Endothelial cell of umbilical vein (primary cell): ENCODE measurements around the gene EYS. TPM values are rescaled to one million over a fixed set of nuclear protein-coding genes. Genes with fewer than 3 reads are reported as not detected.

Experiments used
- BruUV-seq: library from RNA; stranded (reverse); fragments of 400-500 nt; replicated peaks from 2 replicates; lab custom pipeline; 2021; lab: Mats Ljungman, UMichigan
- CTCF ChIA-PET: fragments of 300-600, 350-600 bp; sonication (Branson Sonifier 250); formaldehyde crosslinking; loops from one replicate; lab custom pipeline; 2021; ENCODE audit warnings: antibody characterized with exemption, inconsistent platforms; lab: Charles Lee
- POLR2A ChIA-PET: fragments of 300-600, 350-600 bp; sonication (Branson Sonifier 250); formaldehyde crosslinking; loops from one replicate; lab custom pipeline; 2021; ENCODE audit warnings: antibody characterized with exemption, inconsistent platforms; lab: Charles Lee
- DNase-seq: peaks from one replicate; pipeline ENCODE4 v3.0.0-alpha.2; 2011; ENCODE audit warnings: low read depth, low spot score
- FAIRE-seq: peaks from 2 replicates; lab custom pipeline; 2011; peaks lifted over from hg19 to GRCh38; lab: Jason Lieb, UNC
- H2AFZ ChIP-seq: 2 replicates; pipeline ENCODE4 v1.6.0; 2012; ENCODE audit warnings: low read depth, low read length, control low read depth, inconsistent platforms
- H3K27ac ChIP-seq: 2 replicates; pipeline ENCODE4 v1.5.1; 2011; ENCODE audit warnings: low read depth, mild to moderate bottlenecking, control low read depth, low read length, moderate library complexity; ENCODE audit not compliant: insufficient read depth
- H3K27me3 ChIP-seq, 2 experiments: 2 replicates each; pipeline versions ENCODE4 v1.6.0 to v1.6.1; 2011; ENCODE audit warnings: low read length in 2 of 2, mixed read lengths in 1 of 2; ENCODE audit not compliant: control insufficient read depth in 2 of 2, insufficient read depth in 2 of 2
- H3K36me3 ChIP-seq, 2 experiments: 2 replicates in 1 of 2; 3 replicates in 1 of 2; pipeline ENCODE4 v1.5.1; 2011; ENCODE audit warnings: low read length in 2 of 2, mild to moderate bottlenecking in 1 of 2, moderate library complexity in 1 of 2; ENCODE audit not compliant: control insufficient read depth in 2 of 2, insufficient read depth in 2 of 2; ENCODE audit errors: extremely low read depth in 1 of 2
- H3K4me1 ChIP-seq: 3 replicates; pipeline ENCODE4 v1.5.1; 2011; ENCODE audit warnings: mild to moderate bottlenecking, low read length; ENCODE audit not compliant: control insufficient read depth, insufficient read depth; ENCODE audit errors: extremely low read depth
- H3K4me2 ChIP-seq: 2 replicates; pipeline ENCODE4 v1.6.1; 2011; ENCODE audit warnings: low read length, control low read depth, mixed read lengths; ENCODE audit not compliant: insufficient read depth
- H3K4me3 ChIP-seq, 3 experiments: fragments of 200-600 bp in 1 of 3; sonication (generic), shearing (Covaris generic) in 1 of 3; replicated peaks in 1 of 3; 2 replicates each; pipeline ENCODE4 v1.5.1; 2011 to 2016; ENCODE audit warnings: control low read depth in 3 of 3, low read length in 3 of 3, mild to moderate bottlenecking in 2 of 3, inconsistent platforms in 1 of 3, low read depth in 1 of 3, moderate library complexity in 1 of 3; ENCODE audit not compliant: insufficient read depth in 1 of 3
- H3K79me2 ChIP-seq: 2 replicates; pipeline ENCODE4 v1.6.0; 2012; ENCODE audit warnings: low read length, inconsistent platforms; ENCODE audit not compliant: control insufficient read depth, insufficient read depth
- H3K9ac ChIP-seq: replicated peaks from 2 replicates; pipeline ENCODE3; 2011; ENCODE audit warnings: low read length, control low read depth; ENCODE audit not compliant: insufficient read depth; ENCODE audit errors: extremely low read depth
- H3K9me1 ChIP-seq: replicated peaks from 3 replicates; pipeline ENCODE4 v1.6.0; 2011; ENCODE audit warnings: mild to moderate bottlenecking, low read length; ENCODE audit not compliant: control insufficient read depth, insufficient read depth; ENCODE audit errors: extremely low read depth
- H3K9me3 ChIP-seq: replicated peaks from 2 replicates; pipeline ENCODE4 v1.5.1; 2012; ENCODE audit warnings: low read length, inconsistent platforms; ENCODE audit not compliant: control insufficient read depth, insufficient read depth
- H4K20me1 ChIP-seq: replicated peaks from 2 replicates; pipeline ENCODE3; 2011; ENCODE audit warnings: mild to moderate bottlenecking, low read length; ENCODE audit not compliant: control insufficient read depth, insufficient read depth; ENCODE audit errors: extremely low read depth
- EZH2 ChIP-seq: IDR thresholded peaks from 2 replicates; pipeline ENCODE4 v1.6.1; 2012; ENCODE audit warnings: borderline replicate concordance, low read depth, mild to moderate bottlenecking, moderate library complexity, low read length, inconsistent platforms; ENCODE audit not compliant: severe bottlenecking
- FOS ChIP-seq: IDR thresholded peaks from 2 replicates; pipeline ENCODE4 v1.6.1; 2011; ENCODE audit warnings: mild to moderate bottlenecking, low read length, moderate library complexity, borderline replicate concordance; ENCODE audit not compliant: insufficient read depth
- GATA2 ChIP-seq: IDR thresholded peaks from 2 replicates; pipeline ENCODE4 v1.7.0; 2011; ENCODE audit warnings: low read depth, mild to moderate bottlenecking, moderate library complexity, mixed read lengths, low read length; ENCODE audit not compliant: insufficient read length, insufficient read depth
- JUN ChIP-seq: IDR thresholded peaks from 2 replicates; pipeline ENCODE4 v1.6.1; 2011; ENCODE audit warnings: borderline replicate concordance, low read depth; ENCODE audit not compliant: insufficient read length, insufficient read depth
- MYC ChIP-seq: IDR thresholded peaks from one replicate; pipeline ENCODE4 v1.6.1; 2011; ENCODE audit warnings: mild to moderate bottlenecking, low read depth, low read length
- POLR2A ChIP-seq: IDR thresholded peaks from 2 replicates; pipeline ENCODE4 v1.6.1; 2012; ENCODE audit warnings: low read depth, mild to moderate bottlenecking, control low read depth, low read length
- POLR2AphosphoS5 ChIP-seq: IDR thresholded peaks from 2 replicates; pipeline ENCODE4 v1.6.1; 2012; ENCODE audit warnings: low read depth, mild to moderate bottlenecking, control low read depth, low read length, moderate library complexity; ENCODE audit not compliant: insufficient read depth
- dilution Hi-C: fragments of 300-500 bp; cut with MboI; formaldehyde crosslinking; loops from one replicate; pipeline ENCODE4 v1.15.0; 2019; ENCODE audit warnings: low sequenced_read_pairs; ENCODE audit not compliant: extremely low pct_ligation_motif_present
- intact Hi-C: fragments of 100-400 bp; cut with micrococcal nuclease; formaldehyde crosslinking; loops from one replicate; pipeline ENCODE4 v1.10.0; 2022
- polyA plus RNA-seq, 4 experiments: library from polyadenylated mRNA; depleted of rRNA in 3 of 4; stranded (reverse) in 3 of 4; unstranded in 1 of 4; fragments of >200 nt; gene quantifications; 2 replicates each; pipeline versions ENCODE4 v1.2.1 to v1.2.3, GENCODE V29; 2011 to 2012; ENCODE audit warnings: missing spikeins in 1 of 4
- total RNA-seq: library from RNA; stranded (reverse); gene quantifications from 2 replicates; pipeline ENCODE4 v1.2.3, GENCODE V29; 2021
- TF ChIP-seq, protein P1 (sequence below), 2 donors: IDR thresholded peaks; 1 replicate in 1 of 2; 2 replicates in 1 of 2; pipeline ENCODE4 v1.5.1; 2011; ENCODE audit warnings: low read length in 2 of 2, mild to moderate bottlenecking in 2 of 2, moderate library complexity in 2 of 2, control low read depth in 1 of 2, inconsistent platforms in 1 of 2, low read depth in 1 of 2; ENCODE audit not compliant: insufficient read depth in 1 of 2; ENCODE audit errors: extremely low read depth in 1 of 2
- TF ChIP-seq, protein P2 (sequence below): IDR thresholded peaks from 2 replicates; pipeline ENCODE4 v1.6.1; 2011; ENCODE audit not compliant: insufficient read depth, insufficient read length

EYS gene
- total and polyA plus RNA-seq, 2 donors (not counting 3 experiments of a cell fraction or from before 2014, with no cell fraction given), result 0.01 to 0.27 TPM

DNA sequence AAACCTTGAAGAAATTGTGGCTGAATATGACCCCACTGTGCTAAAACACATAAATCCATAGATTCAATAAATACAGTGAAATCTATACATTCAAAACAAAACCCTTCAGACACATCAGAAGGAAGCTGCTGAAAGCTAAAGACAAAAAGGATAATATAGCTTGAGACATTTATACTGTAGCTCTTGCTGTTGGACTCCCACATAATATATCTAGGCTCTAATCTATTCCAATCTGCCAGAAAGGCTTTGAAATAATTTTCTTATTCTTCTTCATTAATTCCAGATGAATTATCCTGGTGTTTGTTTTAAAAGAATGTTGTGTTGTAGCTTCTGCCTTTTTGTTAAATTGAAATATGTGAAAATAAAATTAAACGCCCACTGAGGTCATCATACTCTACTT lies 454.0 kb downstream of the EYS start:
- CTCF ChIA-PET, result interaction anchor here (0.9 to 1.6 kb wide), 2 partner anchors 20 to 31 kb away, joined by 3 read pairs; no protein-coding TSS in a partner anchor
- TF ChIP-seq JUN (no peak), POLR2AphosphoS5 (no peak), FOS (no peak), EZH2 (no peak), GATA2 (no peak), POLR2A (no peak), MYC (no peak)
- TF ChIP-seq, protein P1, sequence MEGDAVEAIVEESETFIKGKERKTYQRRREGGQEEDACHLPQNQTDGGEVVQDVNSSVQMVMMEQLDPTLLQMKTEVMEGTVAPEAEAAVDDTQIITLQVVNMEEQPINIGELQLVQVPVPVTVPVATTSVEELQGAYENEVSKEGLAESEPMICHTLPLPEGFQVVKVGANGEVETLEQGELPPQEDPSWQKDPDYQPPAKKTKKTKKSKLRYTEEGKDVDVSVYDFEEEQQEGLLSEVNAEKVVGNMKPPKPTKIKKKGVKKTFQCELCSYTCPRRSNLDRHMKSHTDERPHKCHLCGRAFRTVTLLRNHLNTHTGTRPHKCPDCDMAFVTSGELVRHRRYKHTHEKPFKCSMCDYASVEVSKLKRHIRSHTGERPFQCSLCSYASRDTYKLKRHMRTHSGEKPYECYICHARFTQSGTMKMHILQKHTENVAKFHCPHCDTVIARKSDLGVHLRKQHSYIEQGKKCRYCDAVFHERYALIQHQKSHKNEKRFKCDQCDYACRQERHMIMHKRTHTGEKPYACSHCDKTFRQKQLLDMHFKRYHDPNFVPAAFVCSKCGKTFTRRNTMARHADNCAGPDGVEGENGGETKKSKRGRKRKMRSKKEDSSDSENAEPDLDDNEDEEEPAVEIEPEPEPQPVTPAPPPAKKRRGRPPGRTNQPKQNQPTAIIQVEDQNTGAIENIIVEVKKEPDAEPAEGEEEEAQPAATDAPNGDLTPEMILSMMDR (IDR thresholded peaks at IDR 0.05; ENCODE audit: extremely low read depth in 1 of 2, insufficient read depth in 1 of 2, low read depth in 1 of 2, low read length in 2 of 2), result no peak
- TF ChIP-seq, protein P2, sequence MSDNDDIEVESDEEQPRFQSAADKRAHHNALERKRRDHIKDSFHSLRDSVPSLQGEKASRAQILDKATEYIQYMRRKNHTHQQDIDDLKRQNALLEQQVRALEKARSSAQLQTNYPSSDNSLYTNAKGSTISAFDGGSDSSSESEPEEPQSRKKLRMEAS, result no peak
- Histone ChIP-seq H3K27ac (no peak overlapping the region), H3K79me2 (no peaks in the 10 kb centered on the region), H3K4me1 (no peaks in the 10 kb centered on the region), H2AFZ (no peak overlapping the region), H3K36me3 (no peaks in the 10 kb centered on the region), H4K20me1 (no peaks in the 10 kb centered on the region), H3K9me3 (no peaks in the 10 kb centered on the region), H3K4me2 (no peak overlapping the region), H3K27me3 (no peaks in the 10 kb centered on the region), H3K9ac (no peak overlapping the region), H3K9me1 (no peaks in the 10 kb centered on the region), H3K4me3 (no peak overlapping the region)
- DNase-seq (no peak), FAIRE-seq (no peak)
- POLR2A ChIA-PET, result no interaction called here
- BruUV-seq, result no TSS peak
- dilution Hi-C loops (no loop called here), intact Hi-C loops (no loop called here)
